DMS79 treated with DMSO at 0.1 percent for 48 hours (cell line): Measurements from ENCODE around the gene CNGB1.

Experiments used
- DNase-seq: peaks from one replicate; lab custom pipeline; 2025; lab: John Stamatoyannopoulos, UW

CNGB1 gene

DNA sequence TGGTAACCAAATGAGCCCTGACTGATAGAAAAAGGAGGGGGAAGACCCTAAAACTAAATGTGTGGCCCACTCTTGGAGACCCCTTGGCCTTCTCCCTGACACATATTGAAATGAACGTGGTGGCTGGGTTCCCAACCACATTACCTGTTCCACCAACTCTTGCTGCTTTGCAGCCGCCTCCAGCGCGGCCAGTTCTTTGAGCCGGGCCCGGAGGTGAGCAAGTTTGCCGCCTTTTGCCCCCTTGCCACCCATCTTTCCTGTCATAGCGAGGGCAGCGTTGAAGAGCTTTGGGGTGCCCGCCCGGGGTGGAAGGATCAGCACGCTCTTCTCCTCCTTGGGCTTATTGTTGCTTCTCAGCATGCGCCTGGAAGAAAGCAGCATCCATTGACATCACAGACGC lies 83.2 kb downstream of the CNGB1 start:
- no peak for DNase-seq

DNA sequence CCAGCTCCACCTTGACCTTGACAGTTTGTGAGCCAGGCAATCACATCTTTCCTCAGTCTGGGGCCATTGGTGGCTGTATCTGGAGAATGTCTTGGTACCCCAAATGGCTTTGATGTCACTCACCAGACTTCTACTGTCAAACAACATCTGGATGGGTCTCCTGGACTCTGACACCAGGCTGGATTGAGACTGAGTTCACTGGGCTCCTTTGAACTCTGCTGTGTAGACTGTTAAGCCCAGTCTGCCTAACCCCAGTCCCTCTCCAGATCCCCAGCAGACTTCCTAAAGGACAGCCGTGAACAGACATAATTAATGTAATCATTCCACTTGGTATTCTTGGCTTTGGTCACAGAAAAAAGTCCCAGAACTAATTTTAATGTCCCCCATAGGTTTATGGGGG lies 84.5 kb downstream of the CNGB1 start:
- DNase-seq, result no peak

DNA sequence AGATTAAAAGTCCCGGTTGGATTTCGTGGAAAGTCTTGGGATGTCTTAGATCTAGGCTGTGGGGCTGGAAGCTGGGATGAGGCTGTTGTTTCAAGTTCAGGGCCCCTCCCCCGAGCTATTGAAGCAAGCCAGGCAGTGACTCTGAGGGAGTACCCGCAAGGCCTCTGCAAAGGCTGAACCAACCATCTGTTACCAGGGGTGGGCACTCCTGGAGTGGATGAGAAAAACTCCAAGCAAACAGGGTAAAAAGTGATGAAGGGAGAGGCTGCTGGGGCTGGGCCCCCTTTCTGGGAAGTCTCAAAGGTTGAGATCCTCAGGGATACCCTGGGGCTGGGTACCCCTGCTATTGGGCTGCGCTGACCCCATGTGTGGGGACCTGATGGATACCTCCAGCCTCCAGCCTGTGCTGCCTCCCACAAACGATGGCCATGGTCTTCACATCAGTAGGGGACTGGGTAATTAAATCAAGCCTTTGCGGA lies 86.2 kb downstream of the CNGB1 start:
- DNase-seq, result no peak

DNA sequence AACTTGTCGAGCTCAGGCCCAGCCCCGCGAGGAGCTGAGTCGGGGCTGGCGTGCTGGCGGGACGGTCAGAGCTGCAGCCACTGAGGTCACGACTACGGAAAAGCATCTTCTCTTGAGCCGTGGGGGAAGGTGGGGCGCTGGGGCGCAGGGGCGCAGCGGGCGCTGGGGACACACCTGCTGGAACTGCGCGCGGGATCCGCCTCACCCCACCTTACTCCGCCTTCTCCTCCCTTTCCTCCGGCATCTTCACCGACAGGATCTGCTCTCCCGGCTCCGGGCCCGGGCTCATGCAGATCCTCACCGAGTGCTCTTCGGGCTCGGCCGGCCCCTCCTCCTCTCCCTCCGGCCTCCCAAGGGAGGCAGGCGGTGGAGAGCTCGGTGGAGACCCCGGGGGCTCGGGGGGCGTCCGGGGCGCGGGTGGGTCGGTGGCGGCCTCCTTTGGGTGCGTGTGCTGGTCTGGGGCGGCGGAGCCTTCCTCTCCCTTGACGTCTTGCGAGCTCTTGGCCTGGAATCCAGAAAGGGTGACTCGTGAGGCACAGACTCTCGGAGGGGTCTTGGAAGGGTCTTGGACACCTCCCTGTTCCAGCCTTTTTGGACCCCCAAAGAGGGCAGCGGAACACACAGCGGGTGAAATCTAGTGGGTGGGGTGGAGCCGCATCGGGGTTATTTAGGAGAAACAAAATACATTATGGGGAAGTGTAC lies 86.8 kb downstream of the CNGB1 start:
- no peak for DNase-seq

DNA sequence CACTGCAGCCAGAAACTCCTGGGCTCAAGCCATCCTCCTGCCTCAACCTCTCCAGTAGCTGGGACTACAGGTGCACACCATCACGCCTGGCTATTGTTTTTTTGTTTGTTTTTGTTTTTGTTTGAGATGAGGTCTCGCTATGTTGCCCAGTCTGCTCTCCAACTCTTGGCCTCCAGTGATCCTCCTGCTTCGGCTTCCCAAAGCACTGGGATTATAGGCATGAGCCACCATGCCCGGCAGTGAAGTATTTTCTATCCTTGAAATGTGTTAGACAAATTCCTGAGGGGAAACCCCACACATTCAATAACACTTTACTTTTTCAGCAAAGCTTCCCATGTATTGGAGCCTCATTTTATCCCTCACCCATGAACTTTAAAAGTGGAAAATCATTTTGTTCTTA lies 87.4 kb downstream of the CNGB1 start:
- DNase-seq, result no peak

DNA sequence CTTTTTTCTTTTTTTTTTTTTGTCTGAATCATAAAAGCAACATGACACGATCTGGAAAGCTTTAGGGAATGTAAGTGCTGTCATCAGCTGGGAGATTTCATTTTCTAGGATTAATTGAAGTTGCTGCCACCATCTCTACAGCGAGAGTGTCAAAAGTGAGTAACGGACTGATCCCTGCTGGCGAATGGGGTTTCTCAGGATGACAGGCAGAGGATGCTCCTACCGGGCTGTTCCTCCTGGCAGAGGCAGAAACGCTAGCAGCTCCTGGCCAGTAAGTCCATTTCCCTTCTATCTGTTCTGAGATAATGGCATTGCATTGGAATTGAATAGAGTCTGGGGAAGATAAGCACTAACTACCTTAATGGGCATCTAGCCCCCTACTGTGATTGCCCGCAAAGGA lies 88.1 kb downstream of the CNGB1 start:
- DNase-seq, result no peak

DNA sequence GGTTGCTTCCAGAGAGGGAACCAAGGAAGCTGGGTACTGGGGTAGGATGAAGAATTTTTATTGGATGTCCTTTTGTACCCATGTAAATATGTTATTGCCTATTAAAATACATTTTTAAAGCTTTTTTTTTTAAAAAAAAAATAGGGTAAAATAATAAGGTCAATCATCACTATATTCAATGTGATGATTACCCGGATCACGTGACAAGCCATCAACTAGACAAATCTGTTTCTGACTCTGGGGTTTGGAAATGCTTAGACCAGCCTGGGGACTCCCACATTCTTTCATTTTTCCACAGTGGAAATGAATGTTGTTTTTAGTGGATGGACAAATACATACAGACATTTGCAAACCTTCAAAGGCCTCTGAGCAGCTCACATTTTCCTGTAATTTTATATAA lies 88.7 kb downstream of the CNGB1 start:
- DNase-seq, result no peak

DNA sequence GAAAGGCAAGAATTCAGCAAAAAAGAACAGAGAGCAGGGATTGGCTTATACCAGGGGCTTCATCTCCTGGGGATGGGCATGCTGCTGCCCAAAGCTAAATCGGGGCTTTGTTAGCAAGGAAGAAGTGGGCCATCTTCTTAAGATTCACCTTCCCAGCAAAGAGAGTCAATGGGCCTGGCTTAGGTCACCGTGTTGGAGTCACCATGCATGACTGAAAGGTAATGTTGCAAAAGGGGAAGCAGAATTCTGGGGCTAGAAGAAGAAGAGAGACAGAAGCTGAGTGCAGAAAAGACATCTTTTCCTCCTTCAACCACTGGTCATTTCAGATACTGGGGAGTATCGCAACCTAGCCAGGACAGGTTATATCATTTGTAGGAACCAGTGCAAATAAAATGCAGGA lies 92.3 kb downstream of the CNGB1 start:
- DNase-seq, result no peak

DNA sequence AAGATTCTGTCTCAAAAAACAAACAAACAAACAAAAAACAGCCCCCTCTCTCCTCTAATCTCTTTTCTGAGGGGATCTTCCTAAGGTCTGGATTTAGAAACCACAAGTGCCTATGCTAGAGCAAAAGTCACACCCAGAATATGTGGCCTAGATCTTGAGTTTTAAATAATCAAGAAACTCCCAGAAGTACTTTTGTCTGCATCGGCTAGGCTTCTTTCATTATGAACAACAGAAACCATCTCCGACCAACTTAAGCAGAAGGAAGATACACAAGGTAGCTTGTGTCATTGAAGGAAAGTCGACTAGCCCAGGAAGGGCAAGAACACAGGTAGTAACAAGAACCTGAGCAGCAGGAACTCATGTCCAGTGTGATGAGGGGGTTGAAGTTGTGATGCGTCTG lies 94.7 kb downstream of the CNGB1 start:
- DNase-seq, result no peak

DNA sequence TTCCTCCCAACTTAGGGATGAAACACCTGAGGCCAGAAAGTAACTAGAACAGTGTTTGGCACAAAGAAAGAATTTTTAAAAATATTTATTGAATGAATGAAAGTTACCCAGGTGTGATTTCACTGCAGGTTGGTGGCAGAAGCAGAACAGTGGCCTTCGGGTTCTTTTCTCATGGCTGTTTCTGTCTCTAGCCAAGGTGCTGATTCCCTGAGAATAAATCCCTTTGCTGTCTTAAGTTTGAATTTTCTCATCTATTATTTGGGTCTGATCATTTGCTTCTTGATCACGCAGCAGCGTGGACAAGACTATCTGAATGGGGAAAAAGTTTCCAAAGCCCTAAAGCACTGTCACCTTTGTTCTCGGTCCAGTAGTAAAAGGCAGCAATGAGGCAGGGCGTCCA lies 95.6 kb downstream of the CNGB1 start:
- DNase-seq, result no peak

DNA sequence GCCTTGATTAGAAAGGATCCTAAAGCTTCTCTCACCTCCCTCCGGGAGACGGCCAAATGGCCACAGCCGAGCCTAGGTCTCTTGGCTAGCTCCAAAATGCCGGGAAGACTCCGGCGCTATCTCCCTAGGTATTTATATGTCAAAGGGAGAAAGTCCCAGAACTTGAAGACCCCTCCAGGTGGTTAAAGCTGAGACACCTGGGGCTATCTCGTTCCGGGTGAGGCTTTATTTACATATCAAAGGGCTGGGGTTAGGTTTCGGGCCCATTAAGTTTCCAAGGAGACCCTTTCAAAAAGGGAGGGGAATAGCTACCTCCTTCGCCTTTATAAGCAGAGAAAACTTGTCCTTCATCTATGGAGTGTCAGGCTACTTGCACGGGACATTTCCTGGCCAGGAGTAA lies 97.7 kb downstream of the CNGB1 start:
- DNase-seq, result peak; percentile 56

DNA sequence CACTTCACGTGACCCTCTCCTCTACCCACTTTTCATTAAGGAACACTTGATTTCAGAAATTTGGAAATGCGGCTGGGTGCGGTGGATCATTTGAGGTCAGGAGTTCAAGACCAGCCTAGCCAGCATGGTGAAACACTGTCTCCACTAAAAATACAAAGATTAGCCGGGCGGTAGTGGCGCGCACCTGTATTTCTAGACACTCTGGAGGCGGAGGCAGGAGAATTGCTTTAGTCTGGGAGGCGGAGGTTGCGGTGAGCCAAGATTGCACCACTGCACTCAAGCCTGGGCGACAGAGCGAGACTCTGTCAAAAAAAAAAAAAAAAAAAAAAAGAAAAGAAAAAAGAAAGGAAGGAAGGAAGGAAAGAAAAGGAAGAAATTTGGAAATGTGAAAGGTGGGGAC lies 98.2 kb downstream of the CNGB1 start:
- DNase-seq, result peak; percentile 3

DNA sequence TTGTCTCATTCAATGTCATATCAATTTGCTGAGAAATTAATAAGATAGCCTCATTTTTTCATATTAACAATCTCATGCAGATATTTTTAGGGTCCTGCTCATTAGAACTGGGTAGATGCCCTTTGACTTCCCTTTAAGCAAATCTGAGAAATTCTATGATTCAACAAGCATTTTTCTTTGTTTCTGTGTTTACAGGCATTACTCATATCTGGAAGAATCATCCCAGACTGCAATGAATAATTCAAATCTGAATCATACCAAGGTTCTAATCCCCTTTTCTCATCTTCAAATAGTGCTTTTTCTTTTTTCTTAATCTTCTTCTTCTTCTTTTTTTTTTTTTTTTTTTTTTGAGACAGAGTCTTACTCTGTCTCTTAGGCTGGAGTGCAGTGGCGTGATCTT lies 99.5 kb downstream of the CNGB1 start:
- no peak for DNase-seq

DNA sequence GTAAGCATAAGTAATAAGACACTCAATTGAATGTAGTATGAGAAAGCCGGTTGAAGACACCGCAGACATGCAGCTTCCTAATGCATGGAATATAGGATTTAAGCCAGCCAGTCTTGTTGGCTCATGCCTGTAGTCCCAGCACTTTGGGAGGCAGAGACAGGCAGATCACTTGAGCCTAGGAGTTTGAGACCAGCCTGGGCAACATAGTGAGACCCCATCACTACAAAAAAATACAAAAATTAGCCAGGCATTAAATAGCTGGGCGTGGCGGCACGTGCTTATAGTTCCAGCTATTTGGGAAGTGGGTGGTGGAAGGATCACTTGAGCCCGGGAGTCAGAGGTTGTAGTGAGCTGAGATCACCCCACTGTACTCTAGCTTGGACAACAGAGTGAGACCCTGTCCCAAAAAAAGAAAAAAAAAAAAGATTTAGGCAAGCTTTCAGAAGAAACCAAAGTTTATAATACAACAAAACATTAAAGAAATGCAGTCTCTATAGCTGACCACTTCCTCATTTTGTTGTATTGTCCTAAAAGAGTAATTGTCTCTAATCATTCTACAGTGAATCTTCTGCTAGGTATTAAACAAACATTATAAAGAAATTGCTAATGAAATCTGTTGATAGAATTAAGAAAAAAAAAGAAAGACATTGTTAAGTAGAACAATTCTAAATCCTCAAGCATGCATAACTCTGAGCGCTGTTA lies 100.0 kb downstream of the CNGB1 start:
- no peak for DNase-seq

DNA sequence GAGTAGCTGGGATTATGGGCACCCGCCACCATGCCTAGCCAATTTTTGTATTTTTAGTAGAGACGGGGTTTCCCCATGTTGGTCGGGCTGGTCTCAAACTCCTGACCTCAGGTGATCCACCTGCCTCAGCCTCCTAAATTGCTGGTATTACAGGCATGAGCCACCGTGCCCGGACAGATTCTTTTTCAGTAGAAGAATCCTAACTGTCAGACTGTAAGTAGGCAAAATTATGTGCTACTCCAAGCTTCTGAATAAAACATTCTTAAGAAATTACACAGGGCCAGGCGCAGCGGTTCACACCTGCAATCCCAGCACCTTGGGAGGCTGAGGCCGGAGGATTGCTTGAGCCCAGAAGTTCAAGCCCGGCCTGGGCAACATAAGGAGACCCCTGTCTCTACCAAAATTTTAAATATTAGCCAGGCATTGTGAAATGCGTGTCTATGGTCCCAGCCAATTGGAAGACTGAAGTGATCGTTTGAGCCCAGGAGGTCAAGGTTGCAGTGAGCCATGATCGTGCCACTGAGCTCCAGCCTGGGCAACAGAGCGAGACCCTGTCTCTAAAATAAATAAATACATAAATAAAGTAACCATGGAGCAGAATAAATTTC lies 101.9 kb downstream of the CNGB1 start:
- DNase-seq, result no peak

DNA sequence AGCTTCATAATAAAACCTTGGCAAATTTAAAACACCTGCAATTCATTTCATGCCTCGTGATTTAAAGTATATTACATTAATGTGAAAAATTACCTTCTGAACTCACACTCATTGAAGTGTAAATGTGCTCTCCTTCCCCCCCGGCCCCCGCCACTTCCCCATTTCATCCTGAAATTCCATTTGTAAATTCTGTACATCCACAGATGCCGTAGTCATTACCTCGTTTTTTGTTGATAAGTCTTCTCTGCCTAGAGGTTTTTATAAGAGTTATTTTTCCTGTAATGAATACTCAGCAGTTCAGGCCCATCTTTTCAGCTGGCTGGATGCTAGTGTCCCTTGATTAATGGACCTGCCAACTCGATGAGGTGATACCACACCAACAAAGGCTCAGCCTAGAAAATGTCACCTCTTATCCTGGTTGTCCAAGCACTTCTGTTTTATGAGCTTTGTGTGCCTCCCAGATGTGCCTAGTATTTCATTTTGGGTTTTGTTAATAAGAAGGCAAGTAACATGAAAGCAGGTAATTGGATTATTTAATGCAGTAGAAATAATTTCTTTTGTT lies 103.8 kb downstream of the CNGB1 start:
- DNase-seq, result peak; percentile 71

DNA sequence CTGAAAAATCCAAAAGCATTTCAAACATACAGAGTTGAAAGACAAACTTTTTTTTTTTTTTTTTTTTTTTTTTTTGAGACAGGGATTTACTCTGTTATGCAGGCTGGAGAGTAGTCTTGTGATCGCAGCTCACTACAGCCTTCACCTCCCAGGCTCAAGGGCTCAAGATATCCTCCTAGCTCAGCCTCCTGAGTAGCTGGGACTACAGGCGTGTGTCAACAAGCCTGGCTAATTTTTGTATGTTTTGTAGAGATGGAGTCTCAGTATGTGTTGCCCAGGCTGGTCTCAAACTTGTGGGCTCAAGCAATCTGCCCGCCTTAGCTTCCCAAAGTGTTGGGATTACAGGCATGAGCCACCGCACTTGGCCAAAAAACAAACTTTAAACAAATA lies 104.4 kb downstream of the CNGB1 start:
- peak; percentile 74 for DNase-seq

DNA sequence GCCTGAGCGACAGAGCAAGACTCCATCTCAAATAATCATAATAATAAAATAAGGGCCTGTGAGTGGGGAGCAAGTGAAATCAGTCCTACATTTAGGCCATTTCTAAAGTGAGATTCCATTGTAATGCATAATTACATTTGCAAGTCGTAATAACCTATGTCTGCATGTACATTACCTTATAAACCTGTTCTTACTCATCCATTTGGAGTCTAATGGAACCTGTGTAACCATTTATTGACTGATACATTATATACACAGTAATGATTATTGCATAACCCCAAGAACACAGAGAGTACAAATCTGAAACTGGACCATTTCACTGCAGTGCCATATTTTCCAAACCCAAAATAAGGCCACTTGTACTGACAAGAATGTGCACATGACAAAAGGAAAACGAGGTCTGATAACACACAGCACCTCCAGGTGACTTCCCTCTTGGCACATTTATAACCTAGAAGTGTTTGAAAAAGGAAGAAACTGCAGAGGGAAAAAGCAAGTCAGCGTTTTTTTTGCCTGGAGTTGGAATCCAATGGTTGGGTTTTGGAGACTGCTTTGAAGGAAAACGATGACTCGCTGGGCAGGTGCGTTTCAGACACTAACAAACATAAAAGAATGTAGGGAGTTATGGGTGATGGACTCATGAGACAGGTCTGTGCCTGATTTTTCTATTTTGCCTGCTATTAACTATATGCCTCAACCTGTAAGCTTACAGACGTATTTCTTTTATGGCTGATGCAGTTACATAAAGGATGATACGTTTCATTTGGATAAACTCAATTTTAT lies 105.0 kb downstream of the CNGB1 start:
- DNase-seq, result no peak

DNA sequence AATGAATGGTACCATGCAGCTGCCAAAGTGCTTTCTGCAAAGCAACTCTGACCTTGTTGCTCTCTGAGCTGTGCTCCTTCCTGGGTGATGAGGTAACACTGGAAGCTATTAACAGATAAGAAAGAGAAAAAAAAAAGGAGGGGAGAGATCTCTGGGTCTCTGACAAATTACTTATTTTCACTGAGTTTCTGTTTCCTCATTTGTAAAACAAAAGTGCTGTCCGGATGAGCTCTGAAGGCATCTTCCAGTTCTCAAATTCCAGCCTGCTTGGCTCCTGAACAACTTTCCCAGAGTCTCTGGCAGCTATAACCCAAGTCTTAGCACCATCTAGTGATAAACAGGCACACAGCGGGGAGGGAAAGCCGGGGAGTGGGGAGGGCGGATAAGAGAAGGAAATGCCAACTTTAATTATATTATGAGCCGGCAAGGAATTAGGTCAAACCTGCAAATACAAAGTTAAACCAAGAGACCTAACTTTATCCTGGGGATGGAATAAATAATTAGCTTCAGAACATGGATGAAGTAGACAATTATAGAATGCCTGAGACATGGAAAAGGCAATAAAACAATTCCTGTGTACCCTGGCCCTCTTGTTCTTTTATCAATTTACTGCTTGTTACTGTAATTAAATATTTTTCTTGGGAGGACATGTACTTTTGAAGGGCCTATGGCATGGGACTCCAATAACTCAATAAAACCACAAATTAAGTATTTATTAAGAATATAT lies 107.3 kb downstream of the CNGB1 start:
- peak; percentile 31 for DNase-seq

DNA sequence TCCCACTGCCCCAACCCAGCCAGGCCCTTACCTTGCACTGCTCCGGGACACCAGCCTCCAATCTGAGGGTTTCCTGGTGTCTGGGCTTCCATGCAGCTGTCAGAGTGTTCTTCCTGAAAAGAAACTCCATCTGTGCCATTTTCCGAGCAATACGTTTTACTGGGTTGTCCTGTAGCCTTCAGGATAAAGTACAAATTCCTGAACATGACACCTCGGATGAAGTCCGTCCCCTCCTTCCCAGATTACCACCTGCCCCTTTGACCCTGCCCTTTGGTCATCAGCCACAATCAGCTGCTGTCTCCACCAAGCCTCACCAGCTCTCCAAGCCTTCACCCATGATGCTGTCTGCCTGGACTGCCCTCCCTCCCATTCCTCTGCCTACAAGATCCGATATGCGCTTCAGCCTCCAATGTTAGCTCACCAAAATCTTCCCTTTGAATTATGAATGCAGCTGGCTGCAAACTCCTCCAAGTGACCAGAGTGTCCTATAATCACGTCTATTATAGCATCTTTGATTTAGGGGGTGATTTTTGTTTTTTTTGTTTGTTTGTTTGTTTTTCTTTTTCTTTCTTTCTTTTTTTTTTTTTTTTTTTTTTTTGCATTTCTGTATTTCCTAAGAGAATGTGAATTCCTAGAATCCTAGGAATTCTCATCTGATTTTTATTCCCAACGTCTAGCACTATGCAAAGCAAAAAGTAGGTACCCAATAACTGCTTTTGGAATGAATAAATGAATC lies 108.1 kb downstream of the CNGB1 start:
- DNase-seq, result no peak

DNA sequence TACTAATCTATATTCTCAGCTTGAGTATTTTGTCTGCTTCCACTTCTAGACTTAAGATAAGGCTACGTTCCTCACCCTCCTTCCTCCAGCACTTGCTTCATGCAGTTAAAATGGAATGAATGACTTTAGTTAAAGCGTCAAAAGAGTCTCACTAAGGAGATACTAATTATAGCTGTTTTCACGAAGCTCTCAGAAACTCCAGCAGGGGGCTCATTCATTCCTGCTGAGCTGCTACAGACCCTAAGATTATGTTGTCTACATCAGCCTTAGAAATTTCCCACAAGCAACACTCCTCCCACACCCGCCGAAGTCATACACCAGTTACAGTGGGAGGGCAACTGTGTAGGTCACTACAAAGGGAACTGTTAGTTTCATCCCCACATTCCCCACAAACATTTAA lies 111.6 kb downstream of the CNGB1 start:
- DNase-seq, result no peak
